ENCODE measurements around the gene TSFM. TPM values are rescaled to one million over a fixed set of nuclear protein-coding genes. Genes with fewer than 3 reads are reported as not detected.

The TSFM gene
- total and polyA plus RNA-seq, 2 donors: 15.9 to 36.3 TPM

DNA sequence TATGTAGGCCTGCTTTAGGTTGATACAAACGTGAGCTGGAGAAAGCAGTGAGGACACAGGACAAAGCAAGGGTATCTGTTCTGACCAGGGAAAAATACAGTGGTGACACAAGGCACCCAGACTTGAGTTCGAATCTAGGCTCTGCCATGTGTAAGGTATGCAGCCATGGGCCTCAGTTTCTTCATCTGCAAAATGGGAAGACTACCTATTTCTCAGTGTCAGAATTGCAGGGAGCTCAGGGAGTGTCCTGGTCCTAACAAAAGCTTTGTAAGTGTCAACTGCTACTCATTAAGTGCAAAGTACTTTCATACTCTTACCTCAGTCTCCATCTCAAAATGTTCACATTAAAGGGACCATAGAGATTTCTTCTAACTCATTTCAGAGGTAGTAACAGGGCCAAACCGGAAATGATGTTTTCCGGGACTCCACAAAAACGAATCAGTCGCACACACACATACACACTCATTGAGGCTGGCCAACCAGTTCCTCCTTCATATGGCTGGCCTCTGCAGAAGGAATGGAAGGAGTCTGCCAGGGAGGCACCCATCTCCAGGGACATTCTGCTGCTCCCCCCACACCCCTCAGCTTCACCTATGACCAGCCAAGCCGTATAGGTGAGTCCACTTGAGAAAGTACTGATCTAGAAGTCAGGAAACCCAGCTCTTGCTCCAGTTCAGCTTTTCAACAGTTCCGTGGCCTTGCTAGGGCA is 56.2 kb downstream of the TSFM start:
- DNase-seq (ENCODE audit: extremely low spot score): no peak
- H3K36me3 ChIP-seq (ENCODE audit: insufficient read depth): no peaks in the 10 kb centered on the region
- 35% methylated on average over 8 of the region's 8 CpGs for WGBS
- peak overlapping the region; percentile 26 for H3K27ac ChIP-seq (ENCODE audit: low read depth)
- H3K4me3 ChIP-seq (ENCODE audit: low read depth, low read length): no peak overlapping the region
- H3K4me1 ChIP-seq (ENCODE audit: insufficient read depth): peaks cover 7% of the 10 kb centered on the region

GRCh38 chr12:57839996-57840395 is 57.4 kb downstream of the TSFM start:
- WGBS: 40% methylated on average over 5 of the region's 5 CpGs
- Histone ChIP-seq H3K4me3 (ENCODE audit: low read depth, low read length) (no peak overlapping the region), H3K36me3 (ENCODE audit: insufficient read depth) (no peaks in the 10 kb centered on the region), H3K27ac (ENCODE audit: low read depth) (peak overlapping the region; percentile 47), H3K4me1 (ENCODE audit: insufficient read depth) (peaks cover 7% of the 10 kb centered on the region)
- DNase-seq (ENCODE audit: extremely low spot score): no peak

DNA sequence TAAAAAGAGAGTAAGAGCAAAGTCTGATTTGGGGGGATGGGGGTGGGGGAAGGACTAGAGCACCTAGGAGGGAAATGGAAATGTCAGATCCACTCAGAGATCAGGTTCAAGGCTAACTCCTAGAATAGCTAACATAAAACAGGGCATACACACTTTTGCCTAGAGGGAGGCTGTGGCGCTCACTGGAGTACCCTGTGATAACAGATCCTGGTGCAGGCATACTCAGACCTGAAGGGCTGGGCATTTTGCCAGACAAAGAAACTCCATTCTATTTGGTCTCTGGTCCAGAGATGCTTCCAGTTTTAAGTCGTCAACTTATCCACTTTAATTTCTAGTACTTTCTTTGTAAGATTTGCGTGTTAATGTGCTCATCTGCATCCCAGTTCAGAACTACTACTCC is 58.1 kb downstream of the TSFM start:
- peak overlapping the region; percentile 6 for H3K4me3 ChIP-seq (ENCODE audit: low read depth, low read length)
- H3K36me3 ChIP-seq (ENCODE audit: insufficient read depth): no peaks in the 10 kb centered on the region
- peaks cover 7% of the 10 kb centered on the region for H3K4me1 ChIP-seq (ENCODE audit: insufficient read depth)
- no peak for DNase-seq (ENCODE audit: extremely low spot score)
- 20% methylated on average over 3 of the region's 3 CpGs for WGBS
- no peak overlapping the region for H3K27ac ChIP-seq (ENCODE audit: low read depth)

- WGBS: 33% methylated on average over 4 of the region's 4 CpGs
- Histone ChIP-seq H3K36me3 (ENCODE audit: insufficient read depth) (no peaks in the 10 kb centered on the region), H3K27ac (ENCODE audit: low read depth) (no peak overlapping the region), H3K4me3 (ENCODE audit: low read depth, low read length) (no peak overlapping the region), H3K4me1 (ENCODE audit: insufficient read depth) (peaks cover 7% of the 10 kb centered on the region)
- DNase-seq (ENCODE audit: extremely low spot score): no peak
Measured at GRCh38 chr12:57841445-57841844, 58.9 kb downstream of the TSFM start.

GRCh38 chr12:57842342-57843294 is 60.0 kb downstream of the TSFM start:
- H3K4me1 ChIP-seq (ENCODE audit: insufficient read depth): peaks cover 7% of the 10 kb centered on the region
- peak overlapping the region; percentile 48 for H3K27ac ChIP-seq (ENCODE audit: low read depth)
- no peaks in the 10 kb centered on the region for H3K36me3 ChIP-seq (ENCODE audit: insufficient read depth)
- H3K4me3 ChIP-seq (ENCODE audit: low read depth, low read length): peak overlapping the region; percentile 2
- DNase-seq (ENCODE audit: extremely low spot score): no peak
- WGBS: 15% methylated on average over 14 of the region's 14 CpGs

DNA sequence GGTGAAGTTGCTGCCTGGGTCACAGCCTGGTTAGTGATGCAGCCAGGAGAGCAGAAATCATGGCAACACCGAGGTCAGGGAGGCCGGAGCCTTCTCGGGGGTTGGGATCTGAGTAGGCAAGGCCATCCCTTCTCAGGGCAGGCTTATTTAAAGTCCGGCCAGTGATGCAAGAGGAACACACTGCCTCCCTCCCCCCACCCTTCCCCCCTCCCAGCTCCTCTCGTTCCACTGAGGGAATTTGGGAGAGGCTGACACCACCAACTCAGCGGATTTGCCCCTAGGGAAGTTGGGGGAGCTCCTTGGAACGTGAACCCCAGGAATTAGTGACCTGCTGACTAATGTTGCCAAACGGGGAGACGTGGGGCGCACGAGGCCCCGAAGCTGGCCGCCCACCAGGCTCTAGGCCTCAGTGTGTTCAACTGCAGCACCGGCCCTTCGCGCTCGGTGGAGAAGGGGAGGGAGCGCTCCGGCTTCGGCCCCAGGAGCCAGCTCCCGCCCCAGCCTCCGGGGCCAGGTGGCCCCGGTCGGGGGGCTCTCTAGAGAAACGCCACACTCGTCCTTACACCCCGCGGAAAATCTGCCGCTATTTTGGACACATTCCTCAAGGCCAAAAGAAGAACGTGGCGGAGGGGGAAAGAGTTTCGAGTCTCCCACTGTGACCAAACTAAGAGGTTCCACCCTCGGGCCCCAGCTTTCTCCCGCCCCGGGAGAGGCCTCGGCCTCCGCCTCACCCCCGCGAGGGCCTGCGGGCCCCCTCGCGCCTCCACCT is 62.3 kb downstream of the TSFM start:
- no peaks in the 10 kb centered on the region for H3K36me3 ChIP-seq (ENCODE audit: insufficient read depth)
- peaks cover 3% of the 10 kb centered on the region for H3K4me1 ChIP-seq (ENCODE audit: insufficient read depth)
- H3K27ac ChIP-seq (ENCODE audit: low read depth): peak overlapping the region; percentile 98
- under 1% methylated on average over 42 of the region's 42 CpGs for WGBS
- no peak for DNase-seq (ENCODE audit: extremely low spot score)
- peak overlapping the region; percentile 97 for H3K4me3 ChIP-seq (ENCODE audit: low read depth, low read length)

DNA sequence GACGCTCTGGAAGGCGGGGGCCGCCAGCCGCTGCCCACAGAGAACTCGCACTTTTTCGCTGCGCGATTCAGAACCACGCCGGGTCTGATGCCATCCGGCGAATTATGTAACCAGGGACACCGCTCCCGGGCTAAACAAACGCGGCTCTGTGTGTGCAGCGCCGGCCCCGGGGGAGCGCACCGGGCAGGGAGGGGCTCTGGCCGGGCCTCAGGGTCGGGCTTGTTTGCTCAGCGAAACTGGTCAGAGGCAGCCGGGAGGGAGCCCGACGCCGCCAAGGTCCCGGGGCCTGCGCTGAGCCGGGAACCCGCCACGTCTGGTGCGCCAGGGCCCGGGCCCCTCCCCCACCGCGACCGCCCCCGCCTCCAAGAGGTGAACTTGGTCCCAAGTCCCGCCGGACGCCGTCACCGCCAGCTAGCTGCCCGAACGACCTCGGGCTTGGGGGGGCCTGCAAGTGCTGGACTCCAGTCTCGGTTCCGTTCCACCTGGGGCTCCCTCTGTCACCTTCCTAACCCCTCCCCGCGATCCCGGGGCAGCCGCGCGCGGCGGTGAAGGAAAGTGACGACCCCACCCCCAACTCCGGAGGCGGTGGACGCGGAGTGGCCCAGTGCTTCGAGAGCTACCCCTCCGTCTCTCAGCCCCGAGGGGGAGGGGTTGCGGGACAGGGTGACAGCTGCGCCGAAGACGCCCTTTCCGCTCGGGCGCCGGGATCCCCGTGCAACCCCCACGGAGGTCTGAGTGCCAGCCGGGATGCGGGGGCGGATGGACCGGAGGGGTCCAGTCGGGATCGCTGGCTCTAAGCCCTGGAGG is 63.1 kb downstream of the TSFM start:
- under 1% methylated on average over 81 of the region's 81 CpGs for WGBS
- DNase-seq (ENCODE audit: extremely low spot score): no peak
- H3K4me1 ChIP-seq (ENCODE audit: insufficient read depth): no peaks in the 10 kb centered on the region
- peak overlapping the region; percentile 98 for H3K27ac ChIP-seq (ENCODE audit: low read depth)
- peak overlapping the region; percentile 97 for H3K4me3 ChIP-seq (ENCODE audit: low read depth, low read length)
- no peaks in the 10 kb centered on the region for H3K36me3 ChIP-seq (ENCODE audit: insufficient read depth)

DNA sequence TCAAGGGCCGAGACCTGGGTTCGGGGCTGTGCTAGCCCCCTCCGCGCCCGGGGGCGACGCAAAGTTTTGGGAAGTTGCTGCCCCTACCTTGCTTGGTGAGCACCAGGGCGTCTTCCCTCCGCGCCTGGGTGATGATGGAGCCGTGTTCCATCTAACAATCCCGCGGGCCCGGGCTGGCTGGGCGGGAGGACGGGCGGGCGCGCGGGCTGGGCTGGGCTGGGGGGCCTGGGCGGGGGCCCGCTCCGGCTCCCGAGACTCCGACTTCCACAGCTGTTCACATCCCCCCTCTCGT is 63.6 kb downstream of the TSFM start:
- under 1% methylated on average over 26 of the region's 26 CpGs for WGBS
- H3K4me1 ChIP-seq (ENCODE audit: insufficient read depth): no peaks in the 10 kb centered on the region
- H3K36me3 ChIP-seq (ENCODE audit: insufficient read depth): no peaks in the 10 kb centered on the region
- peak overlapping the region; percentile 97 for H3K4me3 ChIP-seq (ENCODE audit: low read depth, low read length)
- peak overlapping the region; percentile 98 for H3K27ac ChIP-seq (ENCODE audit: low read depth)
- DNase-seq (ENCODE audit: extremely low spot score): no peak

DNA sequence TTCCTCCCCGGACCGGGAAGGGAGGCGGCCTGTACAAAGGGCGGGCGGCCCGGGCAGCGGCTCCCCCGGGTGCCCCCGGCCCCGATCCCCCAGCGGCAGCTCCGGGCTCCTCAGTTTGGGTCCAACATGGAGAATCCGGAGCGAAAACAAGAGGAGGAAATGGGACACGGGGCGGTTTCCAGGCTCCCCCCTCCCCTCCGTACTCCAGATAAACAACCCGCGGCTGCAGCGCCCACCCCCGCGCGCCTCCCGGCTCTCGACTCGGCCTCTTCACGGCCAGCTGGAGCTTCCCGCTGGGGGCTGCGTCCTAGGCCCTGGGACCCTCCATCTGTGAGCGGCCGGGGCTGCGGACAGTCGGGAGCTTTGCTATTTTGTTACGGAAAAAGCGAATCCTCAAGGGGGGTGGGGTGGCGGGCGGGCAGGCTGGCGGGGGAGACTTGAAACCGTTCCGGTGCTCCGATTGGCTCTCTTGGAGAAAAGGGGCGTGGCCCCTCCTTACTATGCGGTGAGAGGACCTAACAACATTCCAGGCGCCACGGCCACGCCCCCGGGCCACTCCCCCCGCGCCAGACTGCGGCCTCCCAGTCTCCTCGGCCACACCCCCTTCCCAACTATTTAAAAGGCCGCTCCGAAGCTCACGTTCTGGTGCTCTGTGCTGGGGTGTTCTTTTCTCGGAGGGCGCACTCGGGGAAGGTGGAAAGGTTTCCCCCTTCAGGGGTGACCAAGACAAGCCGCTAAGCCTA is 64.2 kb downstream of the TSFM start, which contains the start of gene CTDSP2:
Gene CTDSP2 (minus strand): TSS at position 153 of the 743 bp plus-strand sequence. CDS start 294 bp downstream, outside the sequence.
- peak; percentile 91 for DNase-seq (ENCODE audit: extremely low spot score)
- peak within 1 kb of the TSS; percentile 97 for H3K4me3 ChIP-seq (ENCODE audit: low read depth, low read length)
- H3K36me3 ChIP-seq (ENCODE audit: insufficient read depth): no peaks in the 10 kb centered on the region
- H3K4me1 ChIP-seq (ENCODE audit: insufficient read depth): no peaks in the 10 kb centered on the region
- H3K27ac ChIP-seq (ENCODE audit: low read depth): peak within 1 kb of the TSS; percentile 98
- WGBS: under 1% methylated on average over 57 of the region's 58 CpGs

Small RNA genes within 50 kb of the gene (small RNA-seq; reads per million reads assigned to genes)
- gene MIR26A2: 13.8 reads per million, percentile 94 among the genes with 10 or more reads in this experiment
- not detected for gene RNU6-1083P

Other genes with a start within 250 kb of the TSFM start
- 70.8 TPM for gene DCTN2, start 235.6 kb upstream of the TSFM start, total RNA-seq
- gene DCTN2, start 235.6 kb upstream of the TSFM start, polyA plus RNA-seq: 195 TPM
- gene KIF5A, start 232.7 kb upstream of the TSFM start, total RNA-seq: 1.5 TPM
- 1.3 TPM for gene KIF5A, start 232.7 kb upstream of the TSFM start, polyA plus RNA-seq
- gene PIP4K2C, start 191.6 kb upstream of the TSFM start, total RNA-seq: 9.5 TPM
- 26.8 TPM for gene PIP4K2C, start 191.6 kb upstream of the TSFM start, polyA plus RNA-seq
- 29.8 TPM for gene DTX3, start 178.0 kb upstream of the TSFM start, total RNA-seq
- gene DTX3, start 178.0 kb upstream of the TSFM start, polyA plus RNA-seq: 64.3 TPM
- 64.1 TPM for gene ARHGEF25, start 171.4 kb upstream of the TSFM start, total RNA-seq
- gene ARHGEF25, start 171.4 kb upstream of the TSFM start, polyA plus RNA-seq: 158 TPM
- 3.6 TPM for gene B4GALNT1, start 149.6 kb upstream of the TSFM start, total RNA-seq
- gene B4GALNT1, start 149.6 kb upstream of the TSFM start, polyA plus RNA-seq: 2.7 TPM
- 137 TPM for gene OS9, start 88.7 kb upstream of the TSFM start, total RNA-seq
- 257 TPM for gene OS9, start 88.7 kb upstream of the TSFM start, polyA plus RNA-seq
- 1.4 TPM for gene AGAP2, start 44.0 kb upstream of the TSFM start, total RNA-seq
- 1.8 TPM for gene AGAP2, start 44.0 kb upstream of the TSFM start, polyA plus RNA-seq
- gene TSPAN31, start 37.7 kb upstream of the TSFM start, total RNA-seq: 42.1 TPM
- 48.6 TPM for gene TSPAN31, start 37.7 kb upstream of the TSFM start, polyA plus RNA-seq
- gene CDK4, start 30.5 kb upstream of the TSFM start, total RNA-seq: 71.7 TPM
- gene CDK4, start 30.5 kb upstream of the TSFM start, polyA plus RNA-seq: 89.9 TPM
- gene MARCHF9, start 27.7 kb upstream of the TSFM start, total RNA-seq: 4.0 TPM
- 12.2 TPM for gene MARCHF9, start 27.7 kb upstream of the TSFM start, polyA plus RNA-seq
- gene CYP27B1, start 15.7 kb upstream of the TSFM start, total RNA-seq: 0.16 TPM
- 0.57 TPM for gene CYP27B1, start 15.7 kb upstream of the TSFM start, polyA plus RNA-seq
- 4.9 TPM for gene METTL1, start 10.7 kb upstream of the TSFM start, total RNA-seq
- gene METTL1, start 10.7 kb upstream of the TSFM start, polyA plus RNA-seq: 16.1 TPM
- 11.9 TPM for gene EEF1AKMT3, start 10.2 kb upstream of the TSFM start, total RNA-seq
- gene EEF1AKMT3, start 10.2 kb upstream of the TSFM start, polyA plus RNA-seq: 9.7 TPM
- gene AVIL, start 35.9 kb downstream of the TSFM start, total RNA-seq: 6.1 TPM
- 2.7 TPM for gene AVIL, start 35.9 kb downstream of the TSFM start, polyA plus RNA-seq
- gene CTDSP2, start 63.9 kb downstream of the TSFM start, total RNA-seq: 80.2 TPM
- gene CTDSP2, start 63.9 kb downstream of the TSFM start, polyA plus RNA-seq: 145 TPM
- 8.8 TPM for gene ATP23, start 158.8 kb downstream of the TSFM start, total RNA-seq
- 16.1 TPM for gene ATP23, start 158.8 kb downstream of the TSFM start, polyA plus RNA-seq